OCI-M1 (cell line): ENCODE measurements around the gene PAPPA.

ENCODE experiments used
- DNase-seq: peaks from one replicate; lab custom pipeline; 2025; lab: John Stamatoyannopoulos, UW

The PAPPA gene

DNA sequence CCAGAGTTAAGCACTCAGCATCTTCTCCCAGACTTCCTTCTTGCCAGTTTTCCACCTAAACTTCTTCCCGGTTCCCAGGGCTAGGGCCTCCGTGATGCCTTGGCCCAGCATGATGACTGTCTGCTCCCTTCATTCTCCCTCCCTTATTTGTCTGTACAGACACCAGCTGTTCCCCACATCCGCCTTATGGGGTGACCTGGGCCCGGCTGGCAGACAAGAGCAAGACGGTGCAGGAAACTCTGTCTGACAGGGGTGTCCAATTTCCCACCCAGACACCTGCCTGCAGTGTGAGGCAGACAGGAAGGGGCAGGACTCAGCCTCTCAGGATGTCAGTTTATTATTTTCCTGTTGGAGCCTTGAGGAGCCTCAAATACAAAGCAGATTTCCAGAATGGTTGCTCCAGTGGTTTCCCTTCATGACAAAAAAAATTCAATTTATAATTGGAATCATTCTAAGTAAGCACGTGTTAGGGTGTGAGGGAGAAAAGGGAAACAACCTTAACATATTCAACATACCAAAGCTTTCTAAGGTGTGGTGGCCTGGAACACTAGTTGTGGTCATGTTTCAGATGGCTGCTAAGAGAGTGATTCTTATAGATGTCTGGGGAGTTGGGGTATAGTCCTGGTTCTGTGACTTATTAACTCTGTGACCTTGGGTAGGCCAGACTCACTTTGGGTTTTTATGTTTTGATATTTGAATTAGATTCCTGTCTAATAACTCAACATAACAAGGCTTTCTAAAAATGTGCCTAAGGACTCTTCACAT, 234.5 kb downstream of the PAPPA start:
- no peak for DNase-seq

DNA sequence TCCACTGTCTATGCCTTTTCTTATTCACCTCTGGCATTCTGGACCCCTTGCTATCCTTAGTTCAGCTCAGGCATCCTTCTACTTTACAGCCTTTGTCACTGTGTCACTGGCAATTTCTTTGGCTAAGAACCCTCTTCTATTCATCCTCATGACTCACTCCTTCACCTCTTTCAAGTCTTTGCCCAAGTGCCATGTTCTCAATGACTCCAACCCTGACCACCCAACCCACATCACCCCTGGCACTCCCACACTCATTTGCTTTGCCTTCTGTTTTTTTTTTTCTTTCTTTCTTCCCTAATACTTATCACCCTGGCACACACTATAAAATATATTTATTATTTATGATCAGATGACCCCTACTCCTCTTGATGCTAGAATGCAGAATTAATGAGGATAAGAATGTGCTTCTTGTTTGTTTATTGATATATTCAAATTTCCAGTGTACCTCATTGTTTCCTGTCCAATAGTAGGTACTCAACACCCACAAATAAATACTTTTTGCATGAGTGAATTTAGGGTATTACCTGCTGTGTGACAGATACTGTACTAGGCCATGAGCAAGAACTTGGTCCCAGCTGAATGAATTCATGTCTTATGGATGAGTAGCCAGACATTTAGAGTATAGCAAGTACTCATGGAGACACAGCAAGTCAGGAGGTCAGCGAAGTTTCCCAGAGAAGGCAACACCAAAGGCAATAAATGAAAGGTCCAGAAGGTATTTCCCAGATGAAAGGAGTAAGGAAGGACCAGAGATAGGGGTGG, 236.1 kb downstream of the PAPPA start:
- no peak for DNase-seq

DNA sequence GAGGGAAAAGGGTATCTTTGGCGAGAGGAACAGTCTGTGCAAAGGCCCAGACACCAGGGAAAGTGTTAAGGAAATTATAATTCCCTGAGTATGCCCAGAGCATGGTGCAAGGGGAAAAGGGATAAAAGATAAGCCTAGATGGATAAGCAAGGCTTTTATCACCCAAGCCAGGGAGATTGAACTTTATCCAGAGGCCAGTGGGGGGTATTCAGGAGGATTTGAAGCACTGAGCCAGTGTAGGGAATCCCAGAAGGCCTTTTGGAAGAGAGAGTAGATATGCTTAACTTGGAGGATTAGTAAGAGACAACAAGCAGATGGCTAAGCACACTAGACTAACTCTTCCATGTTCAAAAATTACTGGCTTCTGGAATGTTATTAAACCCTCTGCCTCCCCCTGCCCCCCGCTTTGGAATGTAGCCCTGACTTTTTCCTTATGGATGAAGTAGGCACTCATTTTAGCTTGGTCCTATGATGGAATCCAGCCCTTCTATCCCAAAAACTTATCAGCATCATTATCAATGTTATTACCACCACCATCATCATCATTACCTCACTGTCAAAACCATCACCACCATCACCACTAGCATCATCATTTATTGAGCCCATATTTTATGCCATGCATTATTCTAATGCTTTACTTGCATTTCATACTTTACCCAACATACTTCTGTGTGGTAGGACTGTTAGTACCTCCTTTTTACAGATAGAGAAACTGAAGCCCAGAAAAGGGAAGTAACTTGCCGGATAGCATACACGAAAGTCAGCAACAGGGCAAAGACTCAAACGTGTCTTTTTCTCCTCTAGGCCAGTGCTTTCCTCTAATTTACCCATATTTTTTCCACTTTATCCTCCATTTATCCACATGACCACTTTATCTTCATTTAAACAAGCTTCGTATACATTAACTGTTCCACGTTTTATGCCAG, 237.0 kb downstream of the PAPPA start:
- DNase-seq, result peak; percentile 86

DNA sequence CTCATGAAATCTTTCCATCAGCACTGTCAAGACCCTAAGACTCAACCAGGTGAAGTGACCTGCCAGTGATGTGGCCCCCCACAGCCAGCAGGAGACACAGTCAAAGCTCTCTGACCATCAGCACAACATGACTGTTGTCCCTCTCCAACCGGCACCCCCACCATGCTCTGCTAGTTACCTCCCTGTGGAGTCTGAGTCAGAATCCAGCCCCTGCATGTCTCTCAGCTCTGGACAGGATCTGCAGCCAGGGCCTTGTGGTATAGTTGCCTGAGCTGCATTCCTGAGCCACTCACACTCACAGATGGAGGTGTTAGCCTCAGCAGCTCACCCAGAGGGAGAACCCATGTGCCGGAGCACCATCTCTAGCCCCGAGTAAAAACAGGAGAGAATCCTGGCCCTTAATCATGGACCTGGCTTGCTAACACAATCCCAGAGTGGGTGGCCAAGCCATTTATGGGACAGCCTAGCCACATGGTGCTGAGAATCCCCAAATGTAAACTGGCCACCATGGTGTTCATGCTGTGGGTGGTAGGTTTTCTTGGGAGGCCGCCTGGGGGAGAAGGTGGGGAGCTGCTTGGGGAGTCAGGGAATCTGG, 237.8 kb downstream of the PAPPA start:
- DNase-seq, result no peak

DNA sequence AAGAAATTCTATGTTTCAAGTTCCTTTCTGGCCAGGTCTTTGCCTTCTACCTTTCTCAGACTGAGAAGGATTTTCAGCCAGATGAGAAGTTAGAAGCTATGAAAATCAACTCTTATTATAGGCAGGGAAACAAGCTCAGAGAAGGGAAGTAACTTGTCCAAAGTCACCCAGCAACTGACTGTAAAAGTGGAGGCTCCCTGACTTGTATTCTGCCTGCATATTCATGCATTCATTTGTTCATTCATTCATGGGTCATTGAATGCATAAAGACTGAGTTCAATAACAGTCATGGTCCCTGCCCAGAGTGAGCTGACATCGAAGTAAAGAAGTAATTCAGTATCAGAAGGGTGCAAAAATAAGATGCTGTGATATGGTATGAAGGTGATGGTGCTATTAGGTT, 239.6 kb downstream of the PAPPA start:
- DNase-seq, result no peak

DNA sequence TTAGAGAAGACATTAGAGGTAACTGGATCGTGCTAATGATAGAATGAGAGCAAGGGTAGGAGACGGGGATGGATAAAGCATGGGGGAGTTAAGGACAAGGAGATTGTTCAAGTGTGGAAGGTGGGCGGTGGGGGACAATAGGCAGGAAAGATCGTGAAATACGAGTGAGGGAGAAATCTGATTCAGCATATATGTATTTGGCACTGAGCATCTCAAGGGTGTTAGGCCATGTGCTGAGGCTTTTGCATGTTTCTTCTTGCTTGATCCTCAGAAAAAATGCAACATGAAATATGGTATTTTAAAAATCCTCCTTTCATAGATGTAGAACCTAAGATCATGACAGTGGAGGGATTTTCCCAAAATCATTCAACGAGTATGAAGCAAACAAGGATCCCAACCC, 240.5 kb downstream of the PAPPA start:
- no peak for DNase-seq

DNA sequence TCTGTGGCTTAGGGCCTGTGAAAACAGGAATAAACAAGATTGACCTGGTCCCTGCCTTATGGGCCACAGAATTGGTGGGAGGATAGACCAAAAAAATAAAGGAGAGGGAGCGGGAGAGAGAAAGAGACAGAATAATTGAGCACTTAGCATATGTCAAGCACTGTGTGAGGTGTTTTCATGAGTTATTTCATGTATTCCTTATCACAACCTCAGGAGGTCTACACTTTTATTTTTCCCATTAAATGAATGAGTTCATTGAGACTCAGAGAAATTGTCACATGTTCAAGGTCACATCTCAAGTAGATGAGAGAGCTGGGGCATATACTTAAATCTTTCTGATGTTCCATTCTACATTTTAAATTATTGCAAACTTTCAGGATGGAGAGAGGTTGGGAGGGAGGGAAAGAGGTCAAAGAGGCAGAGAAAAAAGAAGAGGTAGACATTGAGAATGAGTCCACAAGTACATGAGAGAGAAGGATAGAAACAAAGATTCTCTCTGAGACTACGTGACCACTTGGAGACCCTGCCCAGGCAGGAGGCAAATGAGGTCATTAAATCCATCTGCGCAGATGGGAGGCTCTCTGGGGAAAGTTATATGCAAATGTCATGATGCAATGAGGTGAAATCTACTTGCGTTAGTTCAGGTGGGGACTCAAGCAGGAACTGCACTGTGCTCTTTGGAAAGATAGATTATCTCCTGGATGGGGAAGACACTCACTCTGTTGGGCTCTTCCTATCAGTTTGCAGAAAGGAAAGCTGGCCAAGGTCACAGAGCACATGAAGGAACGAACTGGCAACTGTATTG, 241.5 kb downstream of the PAPPA start:
- DNase-seq, result peak; percentile 91

DNA sequence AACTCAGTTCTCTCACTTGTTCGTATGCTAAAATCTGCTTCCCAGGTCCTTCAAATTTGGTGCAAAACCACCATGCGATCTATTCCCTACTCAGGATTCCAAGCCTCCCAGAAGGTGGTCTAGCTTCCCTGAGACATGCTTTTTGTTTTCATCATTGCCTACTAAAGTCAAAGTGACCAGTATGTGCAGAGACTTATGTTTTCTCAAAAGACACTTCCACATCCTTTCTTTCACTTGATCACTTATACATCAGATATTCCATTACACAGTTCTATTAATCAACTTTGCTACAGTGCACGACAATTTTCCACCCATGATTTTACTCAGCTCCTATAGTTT, 242.1 kb downstream of the PAPPA start:
- no peak for DNase-seq

DNA sequence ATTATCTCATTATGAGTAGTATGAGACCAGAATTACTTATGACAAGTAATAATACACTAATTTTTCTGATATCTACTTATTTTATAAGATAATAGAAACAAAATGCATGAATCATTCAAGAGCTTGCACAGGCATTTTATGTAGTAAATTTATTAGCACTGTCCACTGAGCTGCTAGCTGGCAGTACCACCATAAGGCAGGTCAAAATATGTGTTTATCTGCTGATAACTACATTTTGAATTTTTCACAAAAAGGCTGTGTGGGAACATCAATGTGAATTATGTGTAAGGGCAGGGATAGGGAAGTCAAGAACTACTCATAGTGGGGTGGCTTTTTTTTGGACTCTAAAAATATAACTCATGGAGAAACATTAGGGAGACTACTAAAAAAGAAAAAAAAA, 249.6 kb downstream of the PAPPA start:
- DNase-seq, result no peak

DNA sequence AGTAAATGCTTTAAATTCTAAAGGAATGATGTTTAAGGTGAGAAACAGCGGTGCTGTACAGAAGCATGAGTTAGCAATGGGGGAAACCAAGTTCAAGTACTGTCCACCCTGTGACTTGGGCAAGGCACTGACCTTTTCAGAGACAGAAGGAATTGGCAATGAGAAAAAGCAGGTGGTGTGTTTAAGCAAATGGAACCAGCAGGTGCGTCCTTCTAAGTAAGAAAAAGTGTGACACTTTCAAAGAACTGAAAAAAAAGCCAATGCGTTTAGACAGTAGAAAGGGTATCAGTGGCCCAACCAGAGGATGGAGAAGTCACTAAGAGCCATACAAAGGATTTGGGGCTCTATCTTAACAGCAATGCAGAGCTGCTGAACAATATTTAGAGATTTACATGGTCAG, 250.6 kb downstream of the PAPPA start:
- no peak for DNase-seq

DNA sequence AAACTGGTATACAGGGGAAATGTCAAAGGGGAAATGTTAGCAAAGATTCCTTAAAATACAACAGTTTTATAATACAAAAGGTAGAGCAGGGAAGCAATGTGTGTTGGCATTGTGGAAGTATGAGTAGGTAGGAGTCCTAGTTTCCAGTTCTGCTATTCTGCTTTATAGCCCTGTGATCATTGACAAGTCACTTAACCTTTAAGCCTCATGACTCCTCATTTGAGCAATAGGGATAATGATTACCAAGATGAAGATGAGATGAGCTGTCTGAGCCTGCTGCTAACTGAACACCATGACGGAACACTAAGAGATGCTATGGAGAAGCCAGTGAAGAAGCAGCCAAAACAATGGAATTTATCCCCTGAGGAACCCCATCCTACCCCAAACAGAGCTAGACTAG, 251.7 kb downstream of the PAPPA start:
- no peak for DNase-seq

DNA sequence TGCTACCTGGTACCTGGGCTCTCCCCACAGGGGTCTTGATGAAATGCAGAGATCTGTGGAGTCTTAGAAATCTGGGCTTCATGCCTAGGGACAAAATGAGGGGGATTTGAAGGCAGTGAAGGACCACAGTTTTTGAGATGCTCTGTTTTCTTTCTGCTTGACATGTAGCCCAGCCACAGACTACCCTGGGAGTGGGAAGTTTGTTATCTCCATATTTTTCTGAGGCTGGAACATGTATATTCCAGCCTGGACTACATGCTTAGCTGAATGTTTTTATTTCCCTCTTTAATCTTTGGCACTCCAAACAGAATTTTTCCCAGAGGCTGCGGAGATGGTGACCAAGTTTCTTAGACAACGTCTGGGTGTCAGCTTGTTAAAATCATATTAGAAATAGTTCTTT, 252.9 kb downstream of the PAPPA start:
- DNase-seq, result no peak

DNA sequence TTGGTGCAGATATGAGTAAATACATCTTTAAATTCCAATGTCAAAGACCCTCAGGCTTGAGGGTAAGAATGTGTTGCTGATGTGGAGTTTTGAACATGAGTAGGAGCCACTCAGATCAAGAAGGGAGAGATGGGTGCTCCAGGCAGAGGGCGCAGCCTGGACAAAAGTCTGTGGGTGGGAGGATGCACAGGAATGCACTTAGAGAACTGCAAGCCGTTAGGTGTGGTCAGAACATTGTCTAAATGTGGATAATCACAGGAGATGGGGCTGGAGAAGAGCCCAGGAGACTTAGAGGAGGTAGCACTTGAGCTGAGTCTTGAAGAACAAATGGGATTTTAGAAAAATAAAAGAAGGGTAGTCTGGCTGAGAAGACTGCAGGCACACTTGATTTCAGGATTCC, 255.5 kb downstream of the PAPPA start:
- DNase-seq, result no peak

DNA sequence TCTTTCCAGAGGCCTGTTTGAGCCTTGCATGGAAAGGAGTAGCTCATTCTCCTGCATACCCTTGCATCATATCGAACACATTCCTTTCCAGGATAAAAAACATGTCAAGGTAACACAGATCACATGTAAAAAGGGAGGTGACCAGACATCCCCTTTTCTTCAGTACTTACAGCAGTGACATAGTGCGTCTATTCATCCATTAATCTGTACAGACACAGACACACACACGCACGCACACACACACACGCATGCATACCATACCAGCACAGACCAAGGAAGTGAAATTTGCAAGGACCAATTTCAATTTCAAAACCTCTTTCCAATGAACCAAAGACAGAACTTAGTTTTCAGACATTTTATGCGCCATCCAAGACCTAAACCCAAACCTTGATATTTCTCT, 256.0 kb downstream of the PAPPA start:
- DNase-seq, result no peak

DNA sequence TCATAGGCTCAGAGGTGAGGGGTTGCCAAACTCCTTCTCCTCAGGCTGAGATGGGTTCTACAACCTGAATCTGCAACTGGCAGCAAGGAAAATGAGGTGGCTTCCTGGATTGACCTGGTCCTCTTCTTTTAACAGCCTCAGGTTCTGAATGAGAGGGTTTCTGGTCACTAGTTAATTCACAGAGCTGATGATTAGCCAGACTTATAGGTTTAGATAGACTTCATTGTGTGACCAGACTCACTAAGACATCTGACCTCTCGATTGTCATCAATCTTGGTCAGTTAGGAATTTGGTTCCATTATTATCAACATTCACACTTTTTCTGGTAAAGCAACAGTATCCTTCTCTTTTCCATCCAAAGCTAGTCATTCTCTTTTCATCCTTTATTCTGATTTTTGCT, 257.9 kb downstream of the PAPPA start:
- no peak for DNase-seq

DNA sequence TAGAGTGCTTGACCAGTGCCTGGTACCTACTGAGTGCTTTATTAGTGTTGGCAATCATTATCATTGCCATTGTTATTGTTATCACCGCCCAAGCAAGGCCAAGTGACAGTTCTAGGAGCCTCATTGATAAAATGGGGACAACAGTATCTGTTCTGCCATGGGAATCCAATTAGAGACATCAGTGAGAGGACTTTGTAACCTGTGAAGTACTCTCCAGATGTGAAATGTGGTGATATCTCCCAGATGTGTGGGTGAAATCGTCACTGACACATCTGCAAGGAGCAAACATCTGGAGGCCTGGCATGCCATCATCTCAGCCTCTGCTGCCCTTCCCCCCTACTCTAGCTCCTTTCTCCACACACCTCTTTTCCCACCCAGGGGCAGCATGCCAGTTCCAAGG, 260.8 kb downstream of the PAPPA start:
- no peak for DNase-seq

DNA sequence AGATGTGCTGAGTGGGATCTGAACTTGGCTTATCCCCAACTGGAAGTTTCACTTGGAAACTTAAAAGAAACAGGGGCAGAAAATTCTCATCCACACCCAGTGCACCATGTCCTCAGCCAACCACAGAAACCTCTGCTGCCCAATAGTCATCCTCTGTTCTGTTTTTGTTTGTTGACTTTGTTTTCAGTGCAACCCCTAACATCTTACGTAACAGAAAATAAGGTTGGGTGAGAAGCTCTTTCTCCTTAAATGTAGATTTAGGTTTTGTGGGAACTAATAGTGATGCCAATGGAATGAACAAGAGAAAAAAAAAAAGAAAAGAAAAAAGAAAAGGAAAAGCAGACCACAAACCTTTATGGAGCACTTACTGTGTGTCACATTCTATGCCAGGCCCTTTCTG, 262.8 kb downstream of the PAPPA start:
- no peak for DNase-seq

DNA sequence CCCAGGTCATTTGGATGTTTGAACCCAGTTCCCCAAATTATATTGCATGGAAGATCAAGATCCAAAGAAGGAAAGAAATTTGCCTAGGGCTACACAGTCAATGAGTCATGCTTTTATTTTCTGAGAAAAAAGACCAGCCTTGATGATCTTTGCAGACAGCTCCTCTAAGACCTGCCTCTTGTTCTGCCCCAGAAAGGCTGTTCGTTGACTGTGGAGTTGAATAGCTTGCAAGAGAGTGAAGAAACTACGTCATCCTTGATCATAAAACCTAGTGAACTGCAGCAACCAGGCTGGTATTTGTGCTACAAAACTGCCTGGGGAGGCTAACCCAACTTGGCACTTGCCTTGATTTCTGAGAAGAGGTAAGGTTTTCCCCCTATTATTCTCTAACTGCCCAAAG, 263.9 kb downstream of the PAPPA start:
- DNase-seq, result peak; percentile 14

DNA sequence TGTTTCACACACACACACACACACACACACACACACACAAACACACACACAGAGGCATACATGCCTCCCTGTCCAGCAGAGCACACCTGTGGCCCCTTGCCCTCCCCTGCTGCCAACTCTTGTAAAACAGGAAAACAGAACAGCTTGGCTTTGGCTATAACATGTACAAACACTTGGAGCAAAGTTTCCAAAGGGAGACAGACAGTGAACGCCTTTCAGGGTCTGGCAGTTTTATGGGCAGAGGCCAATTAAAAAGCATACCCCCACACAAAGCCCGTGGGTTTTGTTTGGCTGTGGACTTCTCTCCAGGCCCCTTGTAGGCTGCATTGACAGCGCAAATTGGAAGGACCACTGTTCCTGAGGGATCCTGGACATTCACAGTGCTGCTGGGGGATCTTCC, 265.6 kb downstream of the PAPPA start:
- no peak for DNase-seq

DNA sequence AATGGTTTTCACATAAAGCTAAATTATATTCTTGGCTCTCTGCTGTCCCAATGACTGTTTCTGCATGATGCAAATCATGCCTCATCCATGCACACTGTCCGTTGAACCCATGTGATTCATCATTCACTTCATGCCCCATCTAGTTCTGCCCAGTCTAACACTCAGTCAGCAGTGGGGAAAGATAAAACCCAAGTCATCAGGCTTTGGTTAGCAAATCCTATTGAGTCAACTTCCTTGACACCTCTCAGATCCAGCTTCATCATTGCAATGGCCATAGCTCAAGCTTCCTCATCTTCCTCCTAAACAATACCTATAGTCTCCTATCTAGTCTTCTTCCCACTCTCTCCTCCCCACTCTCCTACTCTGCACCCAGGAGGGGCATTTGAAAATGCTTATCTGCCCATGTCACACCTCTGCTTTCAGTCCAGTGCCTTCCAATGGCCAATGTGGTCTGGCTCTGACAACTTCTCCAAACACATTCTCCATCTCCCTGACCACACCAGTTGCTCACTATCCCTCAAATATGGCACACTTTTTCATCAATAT, 267.5 kb downstream of the PAPPA start:
- DNase-seq, result peak; percentile 83
